Left ventricle myocardium superior (tissue), 1 donor: ENCODE data around the gene DNAH10. TPM values are rescaled to one million over a fixed set of nuclear protein-coding genes. Genes with fewer than 3 reads are reported as not detected.
A peak's percentile ranks its signal among the peaks of the same experiment; 100 is the strongest.

Experiments used
- ATAC-seq: fragments of 200-7000 bp; cut with Tn5 transposase; one replicate; pipeline ENCODE4 v1.9.1; 2020; ENCODE audit warnings: mild to moderate bottlenecking, moderate library complexity
- DNase-seq: peaks from one replicate; pipeline ENCODE4 v3.0.0-alpha.2; 2020
- intact Hi-C: fragments of 100-400 bp; cut with micrococcal nuclease; formaldehyde crosslinking; loops from one replicate; pipeline ENCODE4 v1.11.0; 2022
- long read RNA-seq: library from polyadenylated mRNA; unstranded; transcript quantifications from one replicate; pipeline ENCODE4 v2.0.0, GENCODE V29; 2021
- total RNA-seq: library from RNA; stranded (reverse); fragmentation: NEBNext Ultra II Directional; extraction: Animal tissue kit (Norgen Biotek cat#: 25700); gene quantifications from one replicate; pipeline ENCODE4 v1.2.1, GENCODE V29; 2021
- donor health status: DM: no; HTN: yes; CAD: no; lungs with severe emphysema.

DNAH10 gene
- total RNA-seq: 0.25 TPM
- long read RNA-seq, partial matches to known transcripts: 2 of 2 reads
- long read RNA-seq, other reads (novel, unspliced or antisense): 0 of 2 reads

DNA sequence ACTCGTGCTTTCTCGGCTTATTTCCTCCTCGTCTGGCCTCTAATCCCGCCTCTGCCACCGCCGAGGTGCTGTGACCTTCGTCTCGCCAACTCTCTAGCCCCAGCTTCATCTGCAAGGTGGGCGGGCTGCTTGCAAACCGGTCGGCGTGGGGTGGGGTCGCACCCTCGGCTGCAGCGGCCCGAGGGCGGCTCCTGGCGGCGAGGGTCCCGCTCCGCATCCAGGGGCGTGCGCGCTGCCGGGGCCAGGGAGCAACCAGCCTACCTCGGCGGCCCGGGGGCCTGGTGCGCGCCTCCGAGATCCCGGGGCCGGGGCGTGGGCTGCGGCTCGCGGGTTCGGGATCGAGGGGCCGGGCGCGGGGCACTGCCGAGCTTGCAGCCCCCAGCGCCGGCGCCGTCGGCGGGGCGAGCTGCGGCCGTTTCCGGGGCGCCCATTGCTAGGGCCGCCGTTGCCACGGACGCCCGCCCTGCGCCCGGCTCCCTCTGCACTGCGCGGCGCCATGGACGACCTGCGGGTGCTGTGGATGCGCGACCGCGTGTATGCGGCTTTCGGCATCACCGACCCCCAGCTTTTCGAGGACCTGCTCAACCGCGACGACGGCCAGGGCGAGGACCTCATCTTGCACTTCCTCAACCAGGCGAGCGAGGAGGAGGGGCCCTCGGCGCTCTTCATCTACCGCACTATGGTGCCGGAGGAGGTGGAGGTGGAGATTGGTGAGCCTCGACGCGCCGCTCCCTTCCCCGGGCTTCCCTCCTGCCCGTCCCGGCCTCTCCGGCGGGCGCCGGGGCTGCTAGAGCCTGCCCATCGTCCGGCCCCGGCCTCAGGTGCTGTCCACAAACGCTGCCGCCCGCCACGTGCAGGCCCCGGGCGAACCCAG is at the start of gene DNAH10:
Gene DNAH10 (plus strand): TSS at position 461 of the 874 bp plus-strand sequence. CDS start 36 bp downstream, at position 497.
- ATAC-seq (peak; percentile 40), DNase-seq (peak; percentile 33)
- intact Hi-C loops: no loop called here

DNA sequence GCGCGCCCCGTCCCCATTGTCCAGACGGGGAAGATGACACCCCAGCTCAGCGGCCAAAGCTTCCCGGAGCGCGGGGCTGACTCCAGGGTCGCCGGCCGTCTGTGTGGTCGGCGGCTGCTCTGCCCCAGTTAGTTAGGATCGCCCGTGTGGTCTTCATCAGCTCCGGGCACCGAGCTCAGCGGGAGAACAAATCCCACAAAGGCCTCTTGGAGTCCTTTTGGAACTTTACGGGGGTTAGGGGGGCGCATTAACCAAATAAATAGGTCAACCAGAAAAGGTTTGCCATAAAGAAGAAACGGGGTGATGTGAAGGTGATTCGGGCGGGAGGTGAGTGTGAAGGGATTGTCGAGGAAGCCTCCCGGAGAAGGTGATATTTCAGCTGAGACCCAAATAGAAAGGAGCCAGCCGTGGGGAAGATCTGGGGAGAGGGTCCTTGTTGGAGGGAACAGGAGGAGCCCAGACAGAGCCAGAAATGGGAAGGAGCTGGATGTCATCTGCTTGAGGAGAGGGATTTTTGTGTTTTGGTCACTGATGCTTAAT is 49.3 kb upstream of the DNAH10 start:
- DNase-seq (no peak), ATAC-seq (no peak)
- intact Hi-C loops: no loop called here

DNA sequence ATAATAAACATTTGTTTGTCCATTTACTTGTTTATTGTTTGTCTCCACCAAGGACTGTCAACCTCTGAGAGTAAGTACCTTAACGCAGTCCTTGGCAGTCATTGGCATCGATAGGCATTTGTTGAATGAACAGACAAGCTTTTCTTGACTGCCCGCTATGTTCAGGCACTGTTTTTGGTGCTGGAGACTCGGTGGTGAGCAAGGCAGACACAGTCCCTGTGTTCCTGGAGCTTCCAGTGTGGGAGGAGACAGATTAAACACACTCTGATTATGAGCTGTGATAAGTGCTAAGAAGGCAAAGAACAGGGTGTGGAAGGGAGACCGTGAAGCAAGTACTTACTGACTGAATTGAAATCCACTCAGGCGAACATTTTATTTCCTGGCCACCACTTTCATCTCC is 48.7 kb upstream of the DNAH10 start:
- intact Hi-C loops: no loop called here
- no peak for ATAC-seq
- no peak for DNase-seq

DNA sequence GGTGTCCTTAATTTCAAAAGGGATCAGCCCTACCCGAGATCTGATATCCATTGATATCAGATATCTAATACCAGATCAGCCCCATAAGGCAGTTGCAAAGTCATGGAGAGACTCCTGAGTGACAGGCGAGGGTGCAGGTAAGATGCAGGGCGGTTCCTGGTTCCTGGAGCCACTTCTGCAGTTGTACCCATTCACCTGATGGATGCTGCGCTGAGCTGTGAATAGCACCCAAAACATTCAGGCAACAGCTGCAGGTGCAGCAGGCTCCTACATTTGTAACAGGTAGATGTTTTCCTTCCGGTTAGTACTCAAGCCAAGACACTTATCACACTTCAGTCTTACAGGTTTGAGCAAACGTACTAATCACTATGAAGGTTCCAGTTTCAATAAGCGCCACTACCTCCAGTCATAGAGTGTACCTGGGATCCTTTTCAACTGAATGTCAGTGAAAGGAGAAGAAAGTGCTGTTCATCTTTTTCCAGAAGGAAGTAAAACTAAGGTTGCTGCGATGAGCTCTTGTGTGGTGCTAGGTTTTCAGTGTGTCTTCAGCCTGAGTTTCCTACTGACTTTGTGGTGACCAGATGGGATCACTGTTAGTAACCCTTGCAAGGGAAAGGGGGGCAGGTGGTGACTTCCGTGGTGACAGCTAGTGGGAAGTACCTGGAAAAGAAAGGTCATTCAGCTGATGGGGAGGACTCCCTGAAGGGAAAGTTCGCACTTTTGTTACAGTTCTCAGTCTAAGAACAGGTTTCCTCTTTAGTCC is 48.1 kb upstream of the DNAH10 start:
- no peak for DNase-seq
- intact Hi-C loops: no loop called here
- ATAC-seq: no peak

DNA sequence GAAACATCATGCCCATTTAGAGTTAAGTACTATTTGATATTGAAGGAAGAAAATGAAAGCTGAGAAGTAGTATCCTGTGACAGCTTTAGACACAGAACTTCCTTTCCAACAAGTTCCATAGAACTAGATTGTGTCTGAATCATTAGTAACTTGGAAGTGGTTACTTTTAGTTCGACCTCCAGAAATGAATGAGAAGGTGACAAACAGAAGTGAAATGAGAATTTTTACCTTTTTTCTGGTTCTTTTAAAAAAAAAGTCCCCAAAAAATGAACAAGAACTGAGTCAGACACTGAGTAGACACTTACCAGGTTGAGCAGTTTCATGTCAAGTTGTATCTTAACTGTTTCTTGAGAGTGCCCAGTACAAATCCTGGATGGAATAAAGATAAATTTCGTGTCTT is 46.9 kb upstream of the DNAH10 start:
- DNase-seq (no peak), ATAC-seq (no peak)
- intact Hi-C loops: no loop called here

DNA sequence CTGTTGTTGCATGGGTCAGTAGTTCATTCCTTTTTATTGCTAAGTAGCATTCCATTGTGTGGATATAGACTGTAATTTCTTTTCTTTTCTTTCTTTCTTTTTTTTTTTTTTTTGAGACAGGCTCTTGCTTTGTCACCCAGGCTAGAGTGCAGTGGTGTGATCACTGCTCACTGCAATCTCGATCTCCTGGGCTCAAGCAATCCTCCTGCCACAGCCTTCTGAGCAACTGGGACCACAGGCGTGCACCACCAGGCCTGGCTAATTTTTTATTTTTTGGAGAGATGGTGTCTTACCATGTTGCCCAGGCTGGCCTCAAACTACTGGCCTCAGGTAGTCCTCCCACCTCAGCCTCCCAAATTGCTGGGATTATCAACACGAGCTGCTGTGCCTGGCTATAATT is 44.8 kb upstream of the DNAH10 start:
- no peak for ATAC-seq
- intact Hi-C loops: no loop called here

DNA sequence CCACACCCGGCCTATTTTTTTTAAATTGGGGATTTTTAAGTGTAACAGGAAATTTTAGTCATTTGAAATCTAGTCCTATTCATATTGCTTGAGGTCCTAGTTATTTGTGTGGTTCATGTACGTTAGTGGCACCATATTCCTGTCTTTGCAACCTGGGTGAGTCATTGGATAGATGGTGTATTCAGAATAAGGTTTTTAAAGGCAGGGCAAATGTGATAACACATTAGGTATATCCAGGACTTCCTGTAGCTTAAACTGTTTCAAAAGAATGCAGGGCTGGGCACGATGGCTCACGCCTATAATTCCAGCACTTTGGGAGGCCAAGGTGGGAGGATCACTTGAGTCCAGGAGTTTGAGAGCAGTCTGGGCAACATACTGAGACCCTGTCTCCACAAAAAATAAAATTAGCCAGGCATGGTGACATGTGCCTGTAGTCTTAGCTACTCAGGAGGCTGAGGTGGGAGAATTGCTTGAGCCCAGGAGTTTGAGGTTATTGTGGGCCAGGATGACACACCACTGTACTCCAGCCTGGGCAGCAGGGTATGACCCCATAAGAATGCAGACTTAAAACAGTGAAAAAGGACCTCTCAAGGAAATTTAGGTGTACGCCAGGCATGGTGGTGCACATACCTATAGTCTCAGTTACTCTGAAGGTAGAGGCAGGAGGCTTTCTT is 41.8 kb upstream of the DNAH10 start:
- ATAC-seq (no peak), DNase-seq (no peak)
- intact Hi-C loops: no loop called here

More for the DNA sequence above, 44.8 kb upstream of the DNAH10 start:
- no peak for DNase-seq

DNA sequence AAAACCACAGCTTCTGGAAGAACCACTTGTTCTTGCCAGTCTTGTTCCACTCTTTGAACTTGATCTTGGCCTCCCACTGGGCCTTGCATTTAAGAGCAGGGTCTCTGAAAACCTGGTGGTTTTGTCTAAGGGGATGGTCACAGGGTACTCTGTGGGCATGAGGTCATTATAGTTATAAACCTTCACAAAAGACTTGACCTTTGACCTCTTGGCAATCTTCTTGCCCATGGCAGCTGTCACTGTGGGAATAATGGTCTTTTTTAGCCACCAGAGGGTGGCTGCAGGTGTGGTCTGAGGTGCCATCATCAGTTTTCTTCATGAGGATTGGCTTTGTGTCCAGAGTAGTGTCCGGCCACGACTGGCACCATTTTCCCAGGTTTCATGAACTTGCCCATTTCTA is 40.9 kb upstream of the DNAH10 start:
- intact Hi-C loops: no loop called here

DNA sequence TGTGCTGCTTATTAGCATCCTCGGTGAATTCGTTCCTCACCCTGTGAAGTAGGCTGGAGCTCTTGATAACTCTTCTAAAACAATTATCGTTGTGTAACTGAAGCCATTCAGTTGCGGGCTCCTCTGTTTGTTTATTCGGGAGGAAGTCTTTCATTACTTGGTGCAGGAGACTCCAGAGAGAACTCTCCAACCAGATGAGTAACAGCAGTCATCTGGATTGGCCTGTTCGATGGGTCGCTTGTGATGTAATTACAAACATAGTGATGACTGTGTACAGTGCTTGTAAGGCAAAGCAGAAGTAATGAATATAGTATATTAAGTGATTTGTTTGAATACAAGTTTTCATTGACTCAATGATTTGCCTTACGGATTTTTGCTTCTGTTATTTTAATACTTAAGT is 39.1 kb upstream of the DNAH10 start:
- ATAC-seq (no peak), DNase-seq (no peak)
- intact Hi-C loops: no loop called here

More for the DNA sequence above, 40.9 kb upstream of the DNAH10 start:
- ATAC-seq (no peak), DNase-seq (no peak)

DNA sequence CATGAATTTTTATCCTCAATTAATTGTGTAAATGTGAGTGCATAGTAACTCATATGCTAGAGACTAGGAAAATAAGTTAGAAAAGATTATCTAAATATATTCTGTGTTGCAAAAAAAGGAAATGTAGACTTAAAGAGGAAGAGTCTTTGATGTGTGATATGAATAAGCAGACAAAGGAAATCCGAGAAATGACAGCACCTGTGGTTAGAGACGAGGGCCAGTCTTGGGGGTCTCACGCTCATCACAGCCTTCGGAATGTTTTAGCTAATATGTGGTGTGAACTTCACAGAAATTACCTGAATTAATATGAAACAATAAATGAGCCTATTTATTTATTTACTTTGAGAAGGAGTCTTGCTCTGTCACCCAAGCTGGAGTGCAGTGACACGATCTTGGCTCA is 38.3 kb upstream of the DNAH10 start:
- DNase-seq: no peak
- ATAC-seq: no peak
- intact Hi-C loops: no loop called here

- DNase-seq: no peak
- intact Hi-C loops: no loop called here
- no peak for ATAC-seq
Measured at GRCh38 chr12:123726244-123726643, 35.9 kb upstream of the DNAH10 start.

- intact Hi-C loops: no loop called here
- ATAC-seq: no peak
- DNase-seq: no peak
Measured at GRCh38 chr12:123726962-123727361, 35.1 kb upstream of the DNAH10 start.

DNA sequence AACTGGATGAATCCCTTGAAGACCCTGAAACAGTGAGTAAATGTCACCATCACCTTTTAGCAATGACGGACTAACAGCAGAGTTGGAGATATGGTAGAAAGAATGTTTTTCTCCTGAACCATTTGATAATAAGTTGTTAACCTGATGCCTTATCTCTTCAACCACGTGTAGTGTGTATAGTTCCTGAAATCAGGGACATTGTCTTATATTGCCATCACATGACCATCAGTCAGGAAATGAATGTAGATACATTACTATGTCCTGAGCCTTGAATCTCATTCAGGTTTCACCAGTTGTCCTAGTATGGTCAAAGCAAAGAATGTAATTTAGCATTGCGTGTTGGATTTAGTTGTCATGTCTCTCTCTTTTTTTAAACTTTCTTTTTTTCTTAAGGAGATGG is 34.2 kb upstream of the DNAH10 start:
- DNase-seq (no peak), ATAC-seq (no peak)
- intact Hi-C loops: no loop called here

- no peak for ATAC-seq
- DNase-seq: no peak
- intact Hi-C loops: no loop called here
Measured at GRCh38 chr12:123731596-123731995, 30.5 kb upstream of the DNAH10 start.

DNA sequence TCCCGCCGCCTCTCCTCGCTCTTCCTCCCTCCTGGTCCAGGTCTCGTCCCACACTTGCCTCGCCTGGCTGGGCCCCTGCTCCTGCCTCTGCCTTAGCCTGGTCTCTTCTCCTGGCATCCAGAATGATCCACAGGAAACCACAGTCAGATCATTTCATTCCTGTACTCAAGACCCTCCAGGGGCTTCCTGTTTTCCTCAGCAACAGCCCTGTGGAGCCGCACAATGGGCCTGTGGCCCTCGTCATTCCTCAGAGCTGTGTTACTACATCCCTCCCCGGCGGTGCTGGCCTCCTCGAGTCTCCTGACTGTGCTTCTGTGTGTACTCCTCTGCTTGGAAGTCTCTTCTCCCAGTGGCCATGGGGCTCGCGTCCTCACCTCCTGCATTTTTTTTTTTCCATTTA is 29.9 kb upstream of the DNAH10 start:
- no peak for ATAC-seq
- intact Hi-C loops: no loop called here
- DNase-seq: no peak

DNA sequence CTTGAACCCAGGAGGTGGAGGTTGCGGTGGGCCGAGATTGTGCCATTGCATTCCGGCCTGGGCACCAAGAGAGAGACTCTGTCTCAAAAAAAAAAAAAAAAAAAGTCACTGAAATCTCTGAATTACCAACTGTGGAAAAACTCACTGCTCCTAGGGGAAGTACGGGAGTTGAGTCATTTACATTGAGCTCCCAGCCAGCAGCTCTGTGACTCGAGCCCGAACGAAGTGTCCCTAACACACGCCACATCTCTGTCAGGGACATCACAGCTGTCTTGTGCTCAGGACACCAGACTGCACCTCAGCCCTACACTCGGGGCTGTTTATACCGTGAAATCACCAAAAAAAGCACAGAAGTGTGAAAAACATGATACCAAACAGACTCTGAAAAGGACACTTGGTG is 28.9 kb upstream of the DNAH10 start:
- ATAC-seq (no peak), DNase-seq (no peak)
- intact Hi-C loops: no loop called here

DNA sequence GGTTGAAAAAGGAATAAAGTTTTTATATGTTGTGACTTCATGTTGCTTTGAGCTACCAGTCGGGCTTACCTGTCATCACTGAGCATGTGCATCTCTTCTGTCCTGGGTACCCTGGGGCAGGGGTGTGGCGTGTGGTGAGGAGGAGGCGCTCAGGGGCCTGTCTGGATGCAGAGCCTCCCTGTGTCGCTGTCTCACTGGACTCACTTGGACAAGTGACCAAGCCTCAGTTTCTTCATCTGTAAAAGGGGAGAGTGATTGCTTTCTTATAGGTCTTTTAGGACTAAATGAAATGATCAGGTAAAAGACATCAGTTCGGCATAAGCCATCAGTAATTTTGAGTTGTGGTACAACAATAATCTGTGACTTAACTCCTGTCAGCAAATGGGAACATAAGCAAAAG is 27.8 kb upstream of the DNAH10 start:
- intact Hi-C loops: no loop called here
- no peak for DNase-seq
- ATAC-seq: no peak

DNA sequence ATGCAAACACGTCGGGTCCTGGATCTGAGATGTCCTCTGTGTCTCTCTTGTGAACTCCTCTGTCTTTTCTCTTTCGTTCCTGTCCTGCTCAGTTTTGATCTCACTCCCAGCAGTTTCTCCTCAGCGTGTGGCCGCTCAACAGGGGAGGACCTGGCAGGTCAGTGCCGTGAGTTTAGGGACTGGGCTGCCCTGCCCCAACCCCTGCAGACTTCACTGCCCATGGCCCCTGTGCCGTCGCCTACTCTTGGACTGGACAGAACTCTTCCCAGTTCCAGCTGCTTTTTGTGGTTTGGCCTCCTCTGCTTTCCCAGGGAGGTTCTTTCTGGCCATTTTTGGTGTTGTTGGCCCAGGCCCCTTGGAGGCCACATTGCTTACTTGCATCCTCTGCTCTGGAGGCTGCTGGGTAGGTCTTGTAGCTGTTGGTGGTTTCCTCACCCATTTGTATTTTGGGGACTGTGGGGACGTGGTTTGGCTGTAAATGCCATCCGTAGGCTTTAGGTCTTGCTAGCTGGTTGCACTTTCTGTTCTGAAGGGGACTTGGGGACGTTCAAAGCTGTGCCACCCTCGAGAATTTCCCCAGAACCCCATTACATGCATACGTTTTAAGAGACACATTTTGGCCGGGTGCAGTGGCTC is 20.0 kb upstream of the DNAH10 start:
- no peak for ATAC-seq
- intact Hi-C loops: no loop called here

DNA sequence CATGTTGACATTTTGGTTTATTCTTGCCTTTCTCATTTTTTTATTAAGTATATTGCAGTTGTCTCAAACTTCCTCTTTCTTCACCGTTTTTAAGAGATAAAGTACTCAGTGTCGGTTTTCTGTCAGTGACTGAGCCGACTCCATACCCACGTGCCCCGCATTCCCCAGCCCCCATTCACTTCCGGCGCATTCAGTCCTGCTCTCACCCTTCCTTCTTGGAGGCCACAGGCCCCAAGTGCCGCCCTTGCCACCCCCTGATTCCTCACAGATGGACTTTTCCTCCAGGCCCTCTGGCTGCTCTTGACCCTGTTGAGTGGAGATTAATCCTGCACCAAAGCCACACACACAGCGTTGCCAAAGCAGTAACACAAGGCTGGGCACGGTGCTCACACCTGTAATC is 19.1 kb upstream of the DNAH10 start:
- intact Hi-C loops: no loop called here
- no peak for DNase-seq
- ATAC-seq: no peak

More for the DNA sequence above, 20.0 kb upstream of the DNAH10 start:
- no peak for DNase-seq
